HepG2 (cell line): ENCODE measurements around the gene NANOS1. TPM values are rescaled to one million over a fixed set of nuclear protein-coding genes. Genes with fewer than 3 reads are reported as not detected.
A peak's percentile ranks its signal among the peaks of the same experiment; 100 is the strongest.
"Not testable (repeated sequence)": the region's sequence is repeated elsewhere in the genome, so short reads cannot be mapped to it uniquely, and the experiment has no call there.

Experiments used
- ATAC-seq: fragments of 200-7000 bp; cut with Tn5 transposase; 3 replicates; pipeline ENCODE4 v1.9.1; 2020; ENCODE audit warnings: mild to moderate bottlenecking, moderate library complexity
- BruUV-seq: library from RNA; stranded (reverse); fragments of 400-500 nt; replicated peaks from 2 replicates; lab custom pipeline; 2021; lab: Mats Ljungman, UMichigan
- CTCF ChIA-PET: fragments of 300-600 bp; formaldehyde crosslinking; extraction: SDS; loops from one replicate; lab custom pipeline; 2021; ENCODE audit warnings: low total read pairs, inconsistent platforms, low intra/inter-chr PET ratio; lab: Yijun Ruan, JAX
- POLR2A ChIA-PET: fragments of 350-600 bp; sonication (Branson Sonifier 250); formaldehyde crosslinking; loops from one replicate; lab custom pipeline; 2020; ENCODE audit warnings: antibody characterized with exemption, inconsistent platforms; lab: Yijun Ruan, JAX
- DNase-seq: peaks from one replicate; pipeline ENCODE4 v3.0.0-alpha.2; 2015; ENCODE audit warnings: low spot score
- FAIRE-seq: peaks from 3 replicates; lab custom pipeline; 2011; peaks lifted over from hg19 to GRCh38; lab: Jason Lieb, UNC
- H2AFZ ChIP-seq: one replicate; pipeline ENCODE4 v1.6.1; 2011; ENCODE audit warnings: low read length, inconsistent platforms
- H3K27ac ChIP-seq: fragments of 300-600 bp; 3 replicates; pipeline ENCODE4 v1.8.0; 2011; ENCODE audit warnings: mixed run types, mild to moderate bottlenecking, mixed read lengths, low read length, inconsistent platforms; ENCODE audit not compliant: insufficient read depth; ENCODE audit errors: extremely low read length
- H3K27me3 ChIP-seq, 2 experiments: fragments of 200-600 bp in 1 of 2; 2 replicates in 1 of 2; 3 replicates in 1 of 2; pipeline versions ENCODE4 v1.6.0 to v1.8.0; 2011; ENCODE audit warnings: low read length in 2 of 2, mild to moderate bottlenecking in 2 of 2, moderate library complexity in 2 of 2, inconsistent platforms in 1 of 2; ENCODE audit not compliant: insufficient read depth in 2 of 2, control insufficient read depth in 1 of 2
- H3K36me3 ChIP-seq, 2 experiments: fragments of 200-600 bp in 1 of 2; replicated peaks in 1 of 2; 2 replicates in 1 of 2; 3 replicates in 1 of 2; pipeline versions ENCODE4 v1.5.1 to v1.8.0; 2011; ENCODE audit warnings: low read length in 2 of 2, inconsistent platforms in 1 of 2; ENCODE audit not compliant: insufficient read depth in 2 of 2, control insufficient read depth in 1 of 2
- H3K4me1 ChIP-seq: 2 replicates; pipeline ENCODE4 v1.5.1; 2012; ENCODE audit warnings: low read length, inconsistent platforms; ENCODE audit not compliant: insufficient read depth
- H3K4me2 ChIP-seq: 2 replicates; pipeline ENCODE4 v1.6.0; 2011; ENCODE audit warnings: low read depth, low read length, inconsistent platforms
- H3K4me3 ChIP-seq, 3 experiments: fragments of 200-600 bp in 1 of 3; sonication (generic), shearing (Covaris generic) in 1 of 3; replicated peaks in 1 of 3; 2 replicates each; pipeline ENCODE4 v1.5.1; 2011 to 2016; ENCODE audit warnings: low read length in 3 of 3, inconsistent platforms in 2 of 3, low read depth in 2 of 3, mild to moderate bottlenecking in 2 of 3, control low read depth in 1 of 3, mixed read lengths in 1 of 3; ENCODE audit not compliant: insufficient read depth in 1 of 3
- H3K79me2 ChIP-seq: one replicate; pipeline ENCODE4 v1.6.1; 2011; ENCODE audit warnings: low read length, inconsistent platforms; ENCODE audit not compliant: insufficient read depth
- H3K9ac ChIP-seq: 2 replicates; pipeline ENCODE4 v1.6.0; 2011; ENCODE audit warnings: mild to moderate bottlenecking, low read depth, low read length, inconsistent platforms; ENCODE audit not compliant: insufficient read depth
- H3K9me3 ChIP-seq: 2 replicates; pipeline ENCODE4 v1.5.1; 2012; ENCODE audit warnings: mild to moderate bottlenecking, low read length
- H4K20me1 ChIP-seq: 2 replicates; pipeline ENCODE4 v1.6.0; 2011; ENCODE audit warnings: inconsistent platforms, mild to moderate bottlenecking, low read length, moderate library complexity; ENCODE audit not compliant: insufficient read depth
- HDAC6 ChIP-seq: fragments of 200-600 bp; sonication (generic); IDR thresholded peaks from 2 replicates; pipeline ENCODE4 v1.7.0; 2017; ENCODE audit warnings: mild to moderate bottlenecking, antibody characterized with exemption, low read length, low read depth
- U2AF2 ChIP-seq: fragments of 200-400 bp; formaldehyde crosslinking; IDR thresholded peaks from 2 replicates; pipeline ENCODE4 v1.6.1; 2017; ENCODE audit warnings: low read depth, mild to moderate bottlenecking, low read length
- ZNF556 ChIP-seq: sonication (generic); formaldehyde crosslinking; IDR thresholded peaks from 2 replicates; pipeline ENCODE4 v1.4.0; 2020; ENCODE audit warnings: mild to moderate bottlenecking, missing genetic modification reagents, borderline replicate concordance
- ZNF777 ChIP-seq: sonication (generic); formaldehyde crosslinking; IDR thresholded peaks from 2 replicates; pipeline ENCODE4 v1.4.0; 2020; ENCODE audit warnings: missing genetic modification reagents
- WGBS: methylation state at CpG from one replicate; pipeline ENCODE4 v1.1.6; 2017; ENCODE audit warnings: low lambda C conversion rate; 5-methylcytosine and 5-hydroxymethylcytosine counted together
- in situ Hi-C: cut with HindIII; loops from 2 replicates; pipeline ENCODE4 v1.10.0; 2017; ENCODE audit warnings: low pct_unique_long_range_greater_than_20kb; ENCODE audit not compliant: extremely low pct_ligation_motif_present
- intact Hi-C: fragments of 100-400 bp; cut with micrococcal nuclease; formaldehyde crosslinking; loops from one replicate; pipeline ENCODE4 v1.10.0; 2022; ENCODE audit not compliant: unreplicated experiment
- polyA plus RNA-seq, 8 experiments: library from polyadenylated mRNA; depleted of rRNA in 3 of 8; stranded (reverse) in 7 of 8; unstranded in 1 of 8; fragments of >200 nt; fragmentation: Illumina TruSeq in 4 of 8; extraction: Trizol in 4 of 8; gene quantifications; 2 replicates each; pipeline versions ENCODE4 v1.2.1 to v1.2.3, GENCODE V29; 2011 to 2016; ENCODE audit warnings: low read depth in 4 of 8, missing spikeins in 1 of 8, mixed read lengths in 1 of 8; ENCODE audit not compliant: insufficient read depth in 1 of 8
- total RNA-seq, 5 experiments: library from RNA; depleted of rRNA; stranded (reverse); fragments of >200 nt; fragmentation: Illumina TruSeq; extraction: Trizol; gene quantifications; 2 replicates each; pipeline ENCODE4 v1.2.3, GENCODE V29; 2016; ENCODE audit warnings: low read depth in 1 of 5
- TF ChIP-seq, protein P1 (sequence below): sonication (generic); formaldehyde crosslinking; IDR thresholded peaks from 2 replicates; pipeline ENCODE4 v1.8.1; 2023; ENCODE audit warnings: mild to moderate bottlenecking, missing genetic modification reagents, borderline replicate concordance
- TF ChIP-seq, protein P2 (sequence below): sonication (generic); formaldehyde crosslinking; conservative IDR thresholded peaks from 2 replicates; pipeline ENCODE4 v1.4.0; 2020; ENCODE audit warnings: mild to moderate bottlenecking, missing genetic modification reagents, moderate library complexity
- TF ChIP-seq, protein P3 (sequence below): sonication (generic); formaldehyde crosslinking; IDR thresholded peaks from 2 replicates; pipeline ENCODE4 v1.4.0; 2020; ENCODE audit warnings: mild to moderate bottlenecking, missing genetic modification reagents

The NANOS1 gene
- total and polyA plus RNA-seq, 2 of the 13 experiments (the other 11 are each of a cell fraction or from before 2014, with no cell fraction given): 1.7 to 2.2 TPM

DNA sequence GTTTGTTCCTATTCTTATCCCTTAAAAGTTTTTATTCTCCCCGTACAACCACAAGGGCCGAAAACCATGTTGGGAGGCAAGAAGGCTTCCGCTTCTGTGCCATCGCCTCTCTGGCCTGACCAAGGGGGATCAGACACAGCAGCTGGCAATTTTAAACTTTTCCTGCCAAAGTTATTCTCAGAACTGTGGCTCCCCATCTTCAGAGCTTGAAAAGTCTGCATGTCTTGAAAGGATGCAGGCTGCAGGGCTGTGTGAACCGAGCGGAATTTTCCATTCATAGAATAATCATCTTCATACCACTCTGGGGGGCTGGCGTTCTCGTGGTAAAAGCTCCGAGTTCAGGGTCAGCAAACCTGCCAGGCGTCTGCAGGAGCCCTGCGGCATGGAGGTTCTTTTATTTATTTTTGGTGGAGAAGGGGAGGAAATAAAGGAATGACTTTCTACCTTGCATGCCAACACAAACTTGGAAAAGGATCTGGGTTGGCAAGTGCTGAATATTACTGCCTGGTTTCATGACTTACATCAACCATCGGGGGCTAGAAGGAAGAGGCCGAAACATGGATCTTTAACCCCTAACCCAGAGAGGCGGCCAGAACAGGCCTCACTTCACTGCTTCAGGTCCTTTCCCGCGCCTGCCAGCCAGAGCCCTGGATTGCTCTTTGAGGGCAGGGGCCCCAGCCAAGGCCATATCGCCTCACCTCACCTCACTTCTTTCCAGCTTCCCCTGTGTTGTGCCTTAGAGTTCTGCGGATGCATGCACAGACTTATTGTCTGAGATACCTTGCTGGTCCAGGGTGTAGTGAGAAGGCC is 3.0 kb upstream of the NANOS1 start:
- BruUV-seq: no TSS peak
- WGBS: 42% methylated on average over 18 of the region's 18 CpGs
- peaks cover 59% of the 10 kb centered on the region for H3K4me1 ChIP-seq
- TF ChIP-seq, protein P1, sequence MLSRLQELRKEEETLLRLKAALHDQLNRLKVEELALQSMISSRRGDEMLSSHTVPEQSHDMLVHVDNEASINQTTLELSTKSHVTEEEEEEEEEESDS (CRISPR knock-in tag): no peak
- no peak for TF ChIP-seq HDAC6
- no peak for TF ChIP-seq ZNF777
- CTCF ChIA-PET: no interaction called here
- no peak for DNase-seq
- no peak overlapping the region for H3K27ac ChIP-seq
- ATAC-seq: no peak
- H3K4me3 ChIP-seq: no peak overlapping the region
- in situ Hi-C loops: no loop called here
- H4K20me1 ChIP-seq: peaks cover 5% of the 10 kb centered on the region; the same call in 1 of the 2 replicates
- no peaks in the 10 kb centered on the region for H3K9me3 ChIP-seq
- no peak for FAIRE-seq
- H3K9ac ChIP-seq: no peak overlapping the region
- intact Hi-C loops: loop anchor here (5.0 to 10.0 kb wide), 2 partner anchors 272 to 459 kb away; partner anchors contain the start of gene CACUL1
- peaks cover 6 to 45% of the 10 kb centered on the region in 2 experiments; a peak in 4 of 5 replicates for H3K27me3 ChIP-seq
- H3K4me2 ChIP-seq: peak overlapping the region; percentile 50
- POLR2A ChIA-PET: no interaction called here
- H3K36me3 ChIP-seq: no peaks in the 10 kb centered on the region
- no peak overlapping the region for H2AFZ ChIP-seq
- no peaks in the 10 kb centered on the region for H3K79me2 ChIP-seq

DNA sequence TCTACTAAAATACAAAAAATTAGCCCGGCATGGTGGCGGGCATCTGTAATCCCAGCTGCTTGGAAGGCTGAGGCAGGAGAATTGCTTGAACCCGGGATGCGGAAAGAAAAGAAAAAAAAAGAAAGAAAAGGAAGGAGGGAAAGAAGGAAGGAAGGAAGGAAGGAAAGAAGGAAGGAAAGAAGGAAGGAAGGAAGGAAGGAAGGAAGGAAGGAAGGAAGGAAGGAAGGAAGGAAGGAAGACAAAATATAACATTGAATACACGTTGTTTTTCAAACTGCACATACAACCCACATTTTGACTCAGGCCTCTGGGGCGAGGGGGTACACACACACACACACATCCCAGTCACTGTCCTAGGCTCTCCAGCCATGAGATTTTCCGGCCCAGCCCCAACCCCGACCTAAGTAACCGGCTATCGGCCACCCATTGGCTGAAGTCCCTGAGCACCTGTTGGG is 1.0 kb upstream of the NANOS1 start:
- TF ChIP-seq, protein P2, sequence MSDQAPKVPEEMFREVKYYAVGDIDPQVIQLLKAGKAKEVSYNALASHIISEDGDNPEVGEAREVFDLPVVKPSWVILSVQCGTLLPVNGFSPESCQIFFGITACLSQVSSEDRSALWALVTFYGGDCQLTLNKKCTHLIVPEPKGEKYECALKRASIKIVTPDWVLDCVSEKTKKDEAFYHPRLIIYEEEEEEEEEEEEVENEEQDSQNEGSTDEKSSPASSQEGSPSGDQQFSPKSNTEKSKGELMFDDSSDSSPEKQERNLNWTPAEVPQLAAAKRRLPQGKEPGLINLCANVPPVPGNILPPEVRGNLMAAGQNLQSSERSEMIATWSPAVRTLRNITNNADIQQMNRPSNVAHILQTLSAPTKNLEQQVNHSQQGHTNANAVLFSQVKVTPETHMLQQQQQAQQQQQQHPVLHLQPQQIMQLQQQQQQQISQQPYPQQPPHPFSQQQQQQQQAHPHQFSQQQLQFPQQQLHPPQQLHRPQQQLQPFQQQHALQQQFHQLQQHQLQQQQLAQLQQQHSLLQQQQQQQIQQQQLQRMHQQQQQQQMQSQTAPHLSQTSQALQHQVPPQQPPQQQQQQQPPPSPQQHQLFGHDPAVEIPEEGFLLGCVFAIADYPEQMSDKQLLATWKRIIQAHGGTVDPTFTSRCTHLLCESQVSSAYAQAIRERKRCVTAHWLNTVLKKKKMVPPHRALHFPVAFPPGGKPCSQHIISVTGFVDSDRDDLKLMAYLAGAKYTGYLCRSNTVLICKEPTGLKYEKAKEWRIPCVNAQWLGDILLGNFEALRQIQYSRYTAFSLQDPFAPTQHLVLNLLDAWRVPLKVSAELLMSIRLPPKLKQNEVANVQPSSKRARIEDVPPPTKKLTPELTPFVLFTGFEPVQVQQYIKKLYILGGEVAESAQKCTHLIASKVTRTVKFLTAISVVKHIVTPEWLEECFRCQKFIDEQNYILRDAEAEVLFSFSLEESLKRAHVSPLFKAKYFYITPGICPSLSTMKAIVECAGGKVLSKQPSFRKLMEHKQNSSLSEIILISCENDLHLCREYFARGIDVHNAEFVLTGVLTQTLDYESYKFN (CRISPR knock-in tag): 0 out of 2 replicates have a peak, but pooled peaks have one; percentile 1
- TF ChIP-seq ZNF556 (CRISPR knock-in tag): 0 out of 2 replicates have a peak, but pooled peaks have one; percentile 8
- 0 out of 2 replicates have a peak, but pooled peaks have one; percentile 36 for TF ChIP-seq U2AF2
- TF ChIP-seq, protein P3, sequence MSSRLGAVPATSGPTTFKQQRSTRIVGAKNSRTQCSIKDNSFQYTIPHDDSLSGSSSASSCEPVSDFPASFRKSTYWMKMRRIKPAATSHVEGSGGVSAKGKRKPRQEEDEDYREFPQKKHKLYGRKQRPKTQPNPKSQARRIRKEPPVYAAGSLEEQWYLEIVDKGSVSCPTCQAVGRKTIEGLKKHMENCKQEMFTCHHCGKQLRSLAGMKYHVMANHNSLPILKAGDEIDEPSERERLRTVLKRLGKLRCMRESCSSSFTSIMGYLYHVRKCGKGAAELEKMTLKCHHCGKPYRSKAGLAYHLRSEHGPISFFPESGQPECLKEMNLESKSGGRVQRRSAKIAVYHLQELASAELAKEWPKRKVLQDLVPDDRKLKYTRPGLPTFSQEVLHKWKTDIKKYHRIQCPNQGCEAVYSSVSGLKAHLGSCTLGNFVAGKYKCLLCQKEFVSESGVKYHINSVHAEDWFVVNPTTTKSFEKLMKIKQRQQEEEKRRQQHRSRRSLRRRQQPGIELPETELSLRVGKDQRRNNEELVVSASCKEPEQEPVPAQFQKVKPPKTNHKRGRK (CRISPR knock-in tag): peak; percentile 92
- BruUV-seq, DNase-seq, H3K79me2 ChIP-seq, CTCF ChIA-PET, FAIRE-seq, ATAC-seq, H3K9me3 ChIP-seq, in situ Hi-C loops, H2AFZ ChIP-seq, H3K36me3 ChIP-seq, H3K27ac ChIP-seq: not testable (repeated sequence)
- peak overlapping the region; percentile 49 to 77 (median 64) for H3K4me3 ChIP-seq
- POLR2A ChIA-PET: interaction anchor here (1.0 to 1.2 kb wide), 2 partner anchors 20 to 243 kb away, joined by 3 to 6 read pairs; no protein-coding TSS in a partner anchor
- H3K4me1 ChIP-seq: peaks cover 64% of the 10 kb centered on the region
- intact Hi-C loops: loop anchor here (5.0 to 10.0 kb wide), 2 partner anchors 274 to 461 kb away; partner anchors contain the start of gene CACUL1
- peaks cover 4 to 31% of the 10 kb centered on the region in 2 experiments; a peak in 3 of 5 replicates for H3K27me3 ChIP-seq
- peak overlapping the region; percentile 34 for H3K9ac ChIP-seq
- H4K20me1 ChIP-seq: peaks cover 17% of the 10 kb centered on the region; the same call in 1 of the 2 replicates
- peak overlapping the region; percentile 92 for H3K4me2 ChIP-seq
- 38% methylated on average over 10 of the region's 10 CpGs for WGBS
